Neural crest cell (in vitro differentiated cells): ENCODE results near the gene DPEP2NB. TPM values are rescaled to one million over a fixed set of nuclear protein-coding genes. Genes with fewer than 3 reads are reported as not detected.

ENCODE experiments used
- DNase-seq: peaks from one replicate; pipeline ENCODE4 v3.0.0; 2021; ENCODE audit warnings: low read depth, mixed read lengths, low spot score
- H3K27ac Mint-ChIP-seq: one replicate; pipeline ENCODE4 v1.8.0; 2021; ENCODE audit warnings: mild to moderate bottlenecking, mixed read lengths; ENCODE audit not compliant: unreplicated experiment
- H3K27me3 Mint-ChIP-seq: 2 replicates; pipeline ENCODE4 v1.8.0; 2021; ENCODE audit warnings: low read depth, mild to moderate bottlenecking, mixed read lengths
- H3K36me3 Mint-ChIP-seq: 2 replicates; pipeline ENCODE4 v1.8.0; 2021; ENCODE audit warnings: low read depth, mild to moderate bottlenecking, mixed read lengths
- H3K4me1 Mint-ChIP-seq: 2 replicates; pipeline ENCODE4 v1.8.0; 2021; ENCODE audit warnings: mixed read lengths
- H3K4me3 Mint-ChIP-seq: one replicate; pipeline ENCODE4 v1.8.0; 2021; ENCODE audit warnings: mild to moderate bottlenecking, mixed read lengths
- H3K9me3 Mint-ChIP-seq: 2 replicates; pipeline ENCODE4 v1.8.0; 2021; ENCODE audit warnings: mixed read lengths
- total RNA-seq: library from RNA; stranded (reverse); gene quantifications from 2 replicates; pipeline ENCODE4 v1.2.1, GENCODE V29; 2021
- TF ChIP-seq, protein P1 (sequence below): fragments of 200-600 bp; sonication (generic); conservative IDR thresholded peaks from 2 replicates; pipeline ENCODE4 v1.5.0; 2021; ENCODE audit warnings: antibody characterized with exemption, mild to moderate bottlenecking

The DPEP2NB gene
- total RNA-seq, 1 donor from 2014 or later = not detected

DNA sequence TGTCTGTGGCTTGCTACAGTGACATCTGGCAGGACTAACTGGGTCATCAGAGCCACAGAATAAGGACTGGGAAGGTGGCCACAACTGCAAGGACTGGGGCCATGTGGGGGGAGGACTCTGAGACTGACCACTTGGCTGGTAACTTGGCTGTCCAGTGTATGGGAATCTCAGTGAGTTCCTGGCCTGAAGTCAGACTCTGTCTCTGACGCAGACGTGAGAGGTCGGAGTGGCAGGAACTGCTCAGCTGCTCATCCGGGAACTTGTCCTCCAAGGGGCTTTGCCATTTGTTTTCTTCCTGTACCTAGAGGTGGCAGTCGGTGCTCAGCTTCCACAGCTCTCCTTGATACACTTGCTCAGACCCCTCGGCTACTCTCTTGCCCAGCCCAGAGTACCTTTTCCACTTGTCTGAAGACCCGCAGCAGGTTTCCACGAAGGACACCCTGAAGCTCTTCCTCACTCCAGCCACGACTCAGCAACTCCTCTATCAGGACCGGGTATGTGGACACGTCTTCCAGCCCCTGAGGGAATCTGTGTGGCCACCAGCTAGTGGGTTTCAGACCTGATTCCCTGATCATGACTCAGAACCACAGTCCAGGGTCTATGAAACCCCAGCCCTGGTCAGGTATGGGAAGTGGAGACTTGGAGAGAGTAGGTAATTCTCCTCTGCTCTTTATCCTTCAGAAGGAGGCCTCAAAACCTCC lies 28.1 kb downstream of the DPEP2NB start:
- no peak for DNase-seq
- peaks cover 5% of the 10 kb centered on the region for H3K4me1 Mint-ChIP-seq
- H3K27ac Mint-ChIP-seq = peak overlapping the region; percentile 86

DNA sequence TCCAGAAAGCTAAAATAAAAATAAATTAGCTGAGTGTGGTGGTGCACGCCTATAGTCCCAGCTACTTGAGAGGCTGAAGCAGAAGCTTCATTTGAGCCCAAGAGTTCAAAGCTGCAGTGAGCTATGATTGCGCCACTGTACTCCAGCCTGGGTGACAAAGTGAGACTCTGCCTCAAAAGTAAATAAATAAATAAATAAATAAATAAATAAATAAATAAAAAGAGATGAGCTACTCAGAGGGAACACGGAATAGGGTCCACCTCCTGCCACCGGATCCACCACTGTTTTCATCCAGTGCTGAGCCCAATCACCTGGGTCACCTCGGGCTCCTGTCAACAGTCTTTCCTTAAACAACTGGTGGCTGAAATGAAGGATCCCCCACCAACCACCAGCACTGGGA lies 28.8 kb downstream of the DPEP2NB start:
- H3K4me3 Mint-ChIP-seq = no peak overlapping the region
- H3K27me3 Mint-ChIP-seq = no peaks in the 10 kb centered on the region
- H3K36me3 Mint-ChIP-seq = no peaks in the 10 kb centered on the region
- DNase-seq = no peak
- peaks cover 5% of the 10 kb centered on the region for H3K4me1 Mint-ChIP-seq
- no peak overlapping the region for H3K27ac Mint-ChIP-seq
- no peaks in the 10 kb centered on the region for H3K9me3 Mint-ChIP-seq
- TF ChIP-seq, protein P1, sequence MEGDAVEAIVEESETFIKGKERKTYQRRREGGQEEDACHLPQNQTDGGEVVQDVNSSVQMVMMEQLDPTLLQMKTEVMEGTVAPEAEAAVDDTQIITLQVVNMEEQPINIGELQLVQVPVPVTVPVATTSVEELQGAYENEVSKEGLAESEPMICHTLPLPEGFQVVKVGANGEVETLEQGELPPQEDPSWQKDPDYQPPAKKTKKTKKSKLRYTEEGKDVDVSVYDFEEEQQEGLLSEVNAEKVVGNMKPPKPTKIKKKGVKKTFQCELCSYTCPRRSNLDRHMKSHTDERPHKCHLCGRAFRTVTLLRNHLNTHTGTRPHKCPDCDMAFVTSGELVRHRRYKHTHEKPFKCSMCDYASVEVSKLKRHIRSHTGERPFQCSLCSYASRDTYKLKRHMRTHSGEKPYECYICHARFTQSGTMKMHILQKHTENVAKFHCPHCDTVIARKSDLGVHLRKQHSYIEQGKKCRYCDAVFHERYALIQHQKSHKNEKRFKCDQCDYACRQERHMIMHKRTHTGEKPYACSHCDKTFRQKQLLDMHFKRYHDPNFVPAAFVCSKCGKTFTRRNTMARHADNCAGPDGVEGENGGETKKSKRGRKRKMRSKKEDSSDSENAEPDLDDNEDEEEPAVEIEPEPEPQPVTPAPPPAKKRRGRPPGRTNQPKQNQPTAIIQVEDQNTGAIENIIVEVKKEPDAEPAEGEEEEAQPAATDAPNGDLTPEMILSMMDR = no peak

More for the DNA sequence above, 28.1 kb downstream of the DPEP2NB start:
- Mint-ChIP-seq H3K36me3 (no peaks in the 10 kb centered on the region), H3K9me3 (no peaks in the 10 kb centered on the region), H3K4me3 (no peak overlapping the region), H3K27me3 (no peaks in the 10 kb centered on the region)
- TF ChIP-seq, protein P1 = no peak

DNA sequence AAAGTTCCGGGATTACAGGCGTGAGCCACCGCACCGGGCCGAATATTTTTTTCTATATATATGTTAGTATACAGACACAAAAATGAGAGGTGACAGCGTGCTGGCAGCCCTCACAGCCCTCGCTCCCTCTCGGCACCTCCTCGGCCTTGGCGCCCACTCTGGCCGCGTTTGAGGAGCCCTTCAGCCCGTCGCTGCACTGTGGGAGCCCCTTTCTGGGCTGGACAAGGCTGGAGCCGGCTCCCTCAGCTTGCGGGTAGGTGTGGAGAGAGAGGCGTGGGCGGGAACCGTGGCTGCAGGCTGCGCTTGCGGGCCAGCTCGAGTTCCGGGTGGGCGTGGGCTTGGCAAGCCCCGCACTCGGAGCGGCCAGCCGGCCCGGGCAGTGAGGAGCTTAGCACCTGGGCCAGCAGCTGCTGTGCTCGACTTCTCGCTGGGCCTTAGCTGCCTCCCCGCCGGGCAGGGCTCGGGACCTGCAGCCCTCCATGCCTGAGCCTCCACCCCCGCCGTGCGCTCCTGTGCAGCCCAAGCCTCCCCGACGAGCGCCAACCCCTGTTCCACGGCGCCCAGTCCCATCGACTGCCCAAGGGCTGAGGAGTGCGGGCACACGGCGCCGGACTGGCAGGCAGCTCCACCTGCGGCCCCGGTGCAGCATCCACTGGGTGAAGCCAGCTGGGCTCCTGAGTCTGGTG lies 33.6 kb downstream of the DPEP2NB start:
- H3K9me3 Mint-ChIP-seq = no peaks in the 10 kb centered on the region
- no peak overlapping the region for H3K4me3 Mint-ChIP-seq
- H3K36me3 Mint-ChIP-seq = no peaks in the 10 kb centered on the region
- no peaks in the 10 kb centered on the region for H3K27me3 Mint-ChIP-seq
- no peak for DNase-seq
- H3K27ac Mint-ChIP-seq = no peak overlapping the region
- peaks cover 5% of the 10 kb centered on the region for H3K4me1 Mint-ChIP-seq
- TF ChIP-seq, protein P1 = no peak

DNA sequence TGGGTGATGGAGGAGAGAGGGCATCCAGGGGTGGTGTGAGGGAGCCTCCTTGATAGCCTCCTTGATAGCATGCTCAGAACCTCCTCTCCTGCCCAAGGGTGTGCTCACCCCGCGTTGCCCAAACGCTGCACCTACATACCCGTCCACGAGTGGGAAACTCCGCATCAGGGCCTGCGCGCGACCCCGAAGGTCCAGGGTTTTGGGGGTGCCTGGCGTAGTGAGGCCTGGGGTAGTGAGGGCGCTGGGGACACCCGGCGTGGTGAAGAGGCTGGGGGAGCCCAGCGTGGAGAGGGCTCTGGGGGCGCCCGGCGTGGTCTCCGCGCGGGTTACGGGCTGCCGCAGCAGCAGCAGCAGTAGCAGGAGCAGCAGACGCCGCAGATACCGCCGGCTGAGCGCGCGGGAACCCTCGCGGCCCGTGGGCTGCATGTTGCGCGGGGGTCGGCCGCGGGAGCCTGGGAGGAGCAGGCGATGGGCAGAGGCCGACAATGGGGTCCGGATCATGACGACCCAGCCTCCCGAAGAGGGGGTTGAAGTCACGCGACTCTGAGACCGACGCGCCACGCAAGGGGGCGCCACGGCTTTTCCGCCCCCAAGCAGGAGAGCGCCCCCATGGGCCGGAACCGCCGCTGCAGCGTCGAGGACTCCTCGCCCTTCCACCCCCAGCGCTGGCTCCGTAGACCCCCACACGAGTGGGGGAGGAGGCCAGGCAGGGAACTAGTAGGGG lies 35.6 kb downstream of the DPEP2NB start, which contains the start of gene DPEP3:
Gene DPEP3 (minus strand): TSS at position 545 of the 724 bp plus-strand sequence. CDS start 119 bp downstream, at position 426.
- TF ChIP-seq, protein P1 = peak; percentile 41
- Mint-ChIP-seq H3K27ac (no peak within 1 kb of the TSS), H3K4me3 (no peak within 1 kb of the TSS), H3K4me1 (peaks cover 4% of the 10 kb centered on the region), H3K27me3 (peaks cover 9% of the 10 kb centered on the region), H3K9me3 (no peaks in the 10 kb centered on the region), H3K36me3 (no peaks in the 10 kb centered on the region)
- DNase-seq = no peak

DNA sequence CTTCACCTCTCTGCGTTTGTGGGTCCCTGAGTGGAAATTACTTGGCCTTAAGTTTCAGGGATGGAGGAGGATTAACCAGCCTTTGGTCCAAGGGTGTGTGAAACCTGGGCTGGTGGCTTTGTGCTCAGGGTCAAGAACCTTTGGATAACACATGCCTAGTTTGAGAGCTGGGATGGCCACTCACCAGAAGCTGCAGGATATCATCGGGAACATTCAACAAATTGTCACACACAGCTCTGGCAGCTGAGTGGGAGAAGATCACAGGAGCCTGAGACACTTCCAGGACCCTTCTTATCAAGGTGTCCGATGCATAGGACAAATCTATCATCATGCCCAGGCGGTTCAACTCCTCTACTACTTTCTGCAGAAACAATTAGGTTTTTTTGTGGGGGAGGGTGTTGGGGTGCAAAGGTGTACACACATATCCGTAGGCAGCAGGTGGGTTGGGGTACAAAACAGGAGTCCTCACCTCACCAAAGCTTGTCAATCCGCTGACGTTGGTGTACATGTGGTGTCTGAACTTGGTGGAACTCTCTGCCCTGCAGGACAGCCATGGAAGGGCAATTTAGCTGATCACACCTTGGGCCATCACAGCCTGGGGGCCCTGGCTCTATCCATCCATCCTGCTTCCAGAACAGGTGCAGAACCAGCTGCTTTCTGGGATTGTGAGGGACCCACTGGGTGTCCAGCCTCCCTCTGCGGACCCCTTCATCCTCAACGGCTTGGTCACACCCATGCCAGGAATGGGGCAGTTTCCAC lies 38.1 kb downstream of the DPEP2NB start:
- peaks cover 10% of the 10 kb centered on the region for H3K27me3 Mint-ChIP-seq
- TF ChIP-seq, protein P1 = no peak
- no peaks in the 10 kb centered on the region for H3K36me3 Mint-ChIP-seq
- no peak overlapping the region for H3K27ac Mint-ChIP-seq
- no peak overlapping the region for H3K4me3 Mint-ChIP-seq
- no peaks in the 10 kb centered on the region for H3K4me1 Mint-ChIP-seq
- H3K9me3 Mint-ChIP-seq = no peaks in the 10 kb centered on the region
- no peak for DNase-seq
